ENCODE measurements around the gene NR1D1.
"Not testable (repeated sequence)": the region's sequence is repeated elsewhere in the genome, so short reads cannot be mapped to it uniquely, and the experiment has no call there.

Gene NR1D1

GRCh38 chr17:40100419-40100668 is at the start of gene NR1D1:
TSS of gene NR1D1 (minus strand) at chr17:40100589. CDS start at chr17:40100094, 495 bp downstream.
- Histone ChIP-seq H3K36me3 (ENCODE audit: control insufficient read depth in 2 of 2, insufficient read depth in 2 of 2, low read length in 2 of 2) (peaks cover 18 to 19% of the 10 kb centered on the region in 2 donors), H3K9ac (ENCODE audit: low read depth in 1 of 2, low read length in 2 of 2) (peak within 1 kb of the TSS; percentile 76 to 95), H3K4me3 (ENCODE audit: low read length in 2 of 2) (peak within 1 kb of the TSS; percentile 79 to 98), H3K27me3 (ENCODE audit: control insufficient read depth in 2 of 2, insufficient read depth in 2 of 2, low read length in 2 of 2) (no peaks in the 10 kb centered on the region), H3K9me3 (ENCODE audit: control insufficient read depth in 2 of 2, low read length in 2 of 2) (no peaks in the 10 kb centered on the region), H3K4me1 (ENCODE audit: control insufficient read depth in 2 of 2, insufficient read depth in 2 of 2, low read length in 2 of 2) (peaks cover 80 to 86% of the 10 kb centered on the region in 2 donors), H3K27ac (ENCODE audit: low read depth in 2 of 2, low read length in 2 of 2) (peak within 1 kb of the TSS; percentile 90 to 97)

GRCh38 chr17:40148527-40148926 is 48.1 kb upstream of the NR1D1 start:
- no peaks in the 10 kb centered on the region for H3K27me3 ChIP-seq (ENCODE audit: control insufficient read depth in 2 of 2, insufficient read depth in 2 of 2, low read length in 2 of 2)
- no peaks in the 10 kb centered on the region for H3K4me1 ChIP-seq (ENCODE audit: control insufficient read depth in 2 of 2, insufficient read depth in 2 of 2, low read length in 2 of 2)
- H3K4me3 ChIP-seq (ENCODE audit: low read length in 2 of 2) = no peak overlapping the region
- H3K9ac ChIP-seq (ENCODE audit: low read depth in 1 of 2, low read length in 2 of 2) = no peak overlapping the region
- no peak overlapping the region for H3K27ac ChIP-seq (ENCODE audit: low read depth in 2 of 2, low read length in 2 of 2)
- H3K36me3 ChIP-seq (ENCODE audit: control insufficient read depth in 2 of 2, insufficient read depth in 2 of 2, low read length in 2 of 2) = peaks cover 35 to 51% of the 10 kb centered on the region in 2 donors
- no peaks in the 10 kb centered on the region for H3K9me3 ChIP-seq (ENCODE audit: control insufficient read depth in 2 of 2, low read length in 2 of 2)

GRCh38 chr17:40145476-40145875 is 45.1 kb upstream of the NR1D1 start:
- no peak overlapping the region for H3K9ac ChIP-seq (ENCODE audit: low read depth in 1 of 2, low read length in 2 of 2)
- H3K27me3 ChIP-seq (ENCODE audit: control insufficient read depth in 2 of 2, insufficient read depth in 2 of 2, low read length in 2 of 2) = no peaks in the 10 kb centered on the region
- no peak overlapping the region for H3K27ac ChIP-seq (ENCODE audit: low read depth in 2 of 2, low read length in 2 of 2)
- peaks cover 35 to 38% of the 10 kb centered on the region in 2 donors for H3K36me3 ChIP-seq (ENCODE audit: control insufficient read depth in 2 of 2, insufficient read depth in 2 of 2, low read length in 2 of 2)
- peaks cover 8% of the 10 kb centered on the region in 2 donors for H3K4me1 ChIP-seq (ENCODE audit: control insufficient read depth in 2 of 2, insufficient read depth in 2 of 2, low read length in 2 of 2)
- H3K4me3 ChIP-seq (ENCODE audit: low read length in 2 of 2) = no peak overlapping the region
- no peaks in the 10 kb centered on the region for H3K9me3 ChIP-seq (ENCODE audit: control insufficient read depth in 2 of 2, low read length in 2 of 2)

- Histone ChIP-seq H3K4me1 (ENCODE audit: control insufficient read depth in 2 of 2, insufficient read depth in 2 of 2, low read length in 2 of 2) (peaks cover 14 to 15% of the 10 kb centered on the region in 2 donors), H3K36me3 (ENCODE audit: control insufficient read depth in 2 of 2, insufficient read depth in 2 of 2, low read length in 2 of 2) (peaks cover 19 to 28% of the 10 kb centered on the region in 2 donors)
- not testable (repeated sequence) for H3K9me3 ChIP-seq (ENCODE audit: control insufficient read depth in 2 of 2, low read length in 2 of 2); H3K9ac ChIP-seq (ENCODE audit: low read depth in 1 of 2, low read length in 2 of 2); H3K4me3 ChIP-seq (ENCODE audit: low read length in 2 of 2); H3K27ac ChIP-seq (ENCODE audit: low read depth in 2 of 2, low read length in 2 of 2); H3K27me3 ChIP-seq (ENCODE audit: control insufficient read depth in 2 of 2, insufficient read depth in 2 of 2, low read length in 2 of 2)
These were observed 42.8 kb upstream of the NR1D1 start for GRCh38 chr17:40143166-40143565.

GRCh38 chr17:40139566-40140058 is 39.2 kb upstream of the NR1D1 start:
- H3K27me3 ChIP-seq (ENCODE audit: control insufficient read depth in 2 of 2, insufficient read depth in 2 of 2, low read length in 2 of 2) = no peaks in the 10 kb centered on the region
- peak overlapping the region; percentile 66 to 91 for H3K4me3 ChIP-seq (ENCODE audit: low read length in 2 of 2)
- no peaks in the 10 kb centered on the region for H3K9me3 ChIP-seq (ENCODE audit: control insufficient read depth in 2 of 2, low read length in 2 of 2)
- peaks cover 15 to 20% of the 10 kb centered on the region in 2 donors for H3K4me1 ChIP-seq (ENCODE audit: control insufficient read depth in 2 of 2, insufficient read depth in 2 of 2, low read length in 2 of 2)
- H3K27ac ChIP-seq (ENCODE audit: low read depth in 2 of 2, low read length in 2 of 2) = peak overlapping the region; percentile 93 to 98
- H3K9ac ChIP-seq (ENCODE audit: low read depth in 1 of 2, low read length in 2 of 2) = peak overlapping the region; percentile 88 to 99
- peaks cover 12 to 27% of the 10 kb centered on the region in 2 donors for H3K36me3 ChIP-seq (ENCODE audit: control insufficient read depth in 2 of 2, insufficient read depth in 2 of 2, low read length in 2 of 2)

- Histone ChIP-seq H3K36me3 (ENCODE audit: control insufficient read depth in 2 of 2, insufficient read depth in 2 of 2, low read length in 2 of 2) (peaks cover 39 to 48% of the 10 kb centered on the region in 2 donors), H3K9ac (ENCODE audit: low read depth in 1 of 2, low read length in 2 of 2) (no peak overlapping the region), H3K27ac (ENCODE audit: low read depth in 2 of 2, low read length in 2 of 2) (no peak overlapping the region), H3K9me3 (ENCODE audit: control insufficient read depth in 2 of 2, low read length in 2 of 2) (no peaks in the 10 kb centered on the region), H3K4me3 (ENCODE audit: low read length in 2 of 2) (no peak overlapping the region), H3K4me1 (ENCODE audit: control insufficient read depth in 2 of 2, insufficient read depth in 2 of 2, low read length in 2 of 2) (peaks cover 18 to 24% of the 10 kb centered on the region in 2 donors), H3K27me3 (ENCODE audit: control insufficient read depth in 2 of 2, insufficient read depth in 2 of 2, low read length in 2 of 2) (no peaks in the 10 kb centered on the region)
These were observed 35.4 kb upstream of the NR1D1 start for GRCh38 chr17:40135817-40136216.

- Histone ChIP-seq H3K4me3 (ENCODE audit: low read length in 2 of 2) (no peak overlapping the region), H3K4me1 (ENCODE audit: control insufficient read depth in 2 of 2, insufficient read depth in 2 of 2, low read length in 2 of 2) (peaks cover 11 to 17% of the 10 kb centered on the region in 2 donors), H3K9ac (ENCODE audit: low read depth in 1 of 2, low read length in 2 of 2) (peak overlapping the region in 1 of 2 donors; percentile 46), H3K9me3 (ENCODE audit: control insufficient read depth in 2 of 2, low read length in 2 of 2) (no peaks in the 10 kb centered on the region), H3K27ac (ENCODE audit: low read depth in 2 of 2, low read length in 2 of 2) (peak overlapping the region; percentile 74 to 82), H3K27me3 (ENCODE audit: control insufficient read depth in 2 of 2, insufficient read depth in 2 of 2, low read length in 2 of 2) (no peaks in the 10 kb centered on the region), H3K36me3 (ENCODE audit: control insufficient read depth in 2 of 2, insufficient read depth in 2 of 2, low read length in 2 of 2) (peaks cover 52 to 63% of the 10 kb centered on the region in 2 donors)
These were observed 33.8 kb upstream of the NR1D1 start for GRCh38 chr17:40134184-40134583.

- Histone ChIP-seq H3K4me1 (ENCODE audit: control insufficient read depth in 2 of 2, insufficient read depth in 2 of 2, low read length in 2 of 2) (peaks cover 11 to 15% of the 10 kb centered on the region in 2 donors), H3K27ac (ENCODE audit: low read depth in 2 of 2, low read length in 2 of 2) (no peak overlapping the region), H3K9ac (ENCODE audit: low read depth in 1 of 2, low read length in 2 of 2) (no peak overlapping the region), H3K36me3 (ENCODE audit: control insufficient read depth in 2 of 2, insufficient read depth in 2 of 2, low read length in 2 of 2) (peaks cover 65 to 67% of the 10 kb centered on the region in 2 donors), H3K27me3 (ENCODE audit: control insufficient read depth in 2 of 2, insufficient read depth in 2 of 2, low read length in 2 of 2) (no peaks in the 10 kb centered on the region), H3K9me3 (ENCODE audit: control insufficient read depth in 2 of 2, low read length in 2 of 2) (no peaks in the 10 kb centered on the region), H3K4me3 (ENCODE audit: low read length in 2 of 2) (no peak overlapping the region)
These were observed 30.1 kb upstream of the NR1D1 start for GRCh38 chr17:40130352-40131042.

GRCh38 chr17:40129498-40129897 is 29.1 kb upstream of the NR1D1 start:
- Histone ChIP-seq H3K9ac (ENCODE audit: low read depth in 1 of 2, low read length in 2 of 2) (no peak overlapping the region), H3K4me1 (ENCODE audit: control insufficient read depth in 2 of 2, insufficient read depth in 2 of 2, low read length in 2 of 2) (peaks cover 12 to 17% of the 10 kb centered on the region in 2 donors), H3K36me3 (ENCODE audit: control insufficient read depth in 2 of 2, insufficient read depth in 2 of 2, low read length in 2 of 2) (peaks cover 58 to 63% of the 10 kb centered on the region in 2 donors), H3K4me3 (ENCODE audit: low read length in 2 of 2) (no peak overlapping the region), H3K27me3 (ENCODE audit: control insufficient read depth in 2 of 2, insufficient read depth in 2 of 2, low read length in 2 of 2) (no peaks in the 10 kb centered on the region), H3K27ac (ENCODE audit: low read depth in 2 of 2, low read length in 2 of 2) (no peak overlapping the region), H3K9me3 (ENCODE audit: control insufficient read depth in 2 of 2, low read length in 2 of 2) (no peaks in the 10 kb centered on the region)

- H3K9ac ChIP-seq (ENCODE audit: low read depth in 1 of 2, low read length in 2 of 2) = peak overlapping the region; percentile 74 to 94
- H3K4me3 ChIP-seq (ENCODE audit: low read length in 2 of 2) = peak overlapping the region; percentile 81 to 88
- peak overlapping the region; percentile 92 to 94 for H3K27ac ChIP-seq (ENCODE audit: low read depth in 2 of 2, low read length in 2 of 2)
- H3K36me3 ChIP-seq (ENCODE audit: control insufficient read depth in 2 of 2, insufficient read depth in 2 of 2, low read length in 2 of 2) = peaks cover 20 to 25% of the 10 kb centered on the region in 2 donors
- no peaks in the 10 kb centered on the region for H3K9me3 ChIP-seq (ENCODE audit: control insufficient read depth in 2 of 2, low read length in 2 of 2)
- peaks cover 22 to 30% of the 10 kb centered on the region in 2 donors for H3K4me1 ChIP-seq (ENCODE audit: control insufficient read depth in 2 of 2, insufficient read depth in 2 of 2, low read length in 2 of 2)
- no peaks in the 10 kb centered on the region for H3K27me3 ChIP-seq (ENCODE audit: control insufficient read depth in 2 of 2, insufficient read depth in 2 of 2, low read length in 2 of 2)
These were observed 24.1 kb upstream of the NR1D1 start for GRCh38 chr17:40124279-40125141.
